Body of pancreas (tissue), 4 donors: ENCODE measurements around the gene RRN3.
"Not testable (repeated sequence)": the region's sequence is repeated elsewhere in the genome, so short reads cannot be mapped to it uniquely, and the experiment has no call there.

Source experiments
- POLR2A ChIP-seq, 3 donors: fragments of 450-650 bp; IDR thresholded peaks; one replicate each; pipeline ENCODE4 v1.6.1; 2016; ENCODE audit warnings: antibody characterized with exemption in 3 of 3, mild to moderate bottlenecking in 2 of 3
- TF ChIP-seq, protein P1 (sequence below), 7 experiments: fragments of 450-650 bp in 4 of 7; fragments of 200-600 bp in 3 of 7; sonication (generic) in 3 of 7; IDR thresholded peaks; one replicate each; pipeline ENCODE4 v1.5.1; 2016 to 2019; ENCODE audit warnings: antibody characterized with exemption in 7 of 7

DNA sequence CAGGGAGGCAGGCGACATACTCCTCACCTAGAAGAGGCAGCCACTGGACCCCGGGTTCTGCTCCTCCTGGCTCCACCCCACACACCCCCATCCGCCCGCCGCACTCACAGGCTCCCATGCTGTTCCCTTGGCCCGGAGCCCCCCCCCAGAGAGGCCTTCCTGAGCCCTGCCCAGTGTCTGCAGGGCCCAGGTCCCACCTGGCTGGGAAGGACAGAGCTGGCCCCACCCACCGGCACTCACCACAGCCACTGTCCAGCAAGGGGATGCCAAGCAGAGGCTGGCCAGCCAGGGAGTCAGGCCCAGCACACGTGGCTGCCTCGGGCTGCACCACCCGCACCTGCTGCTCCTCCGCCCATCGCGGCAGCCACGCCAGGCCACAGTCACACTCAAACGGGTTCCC, 43.4 kb upstream of the RRN3 start:
- TF ChIP-seq, protein P1, sequence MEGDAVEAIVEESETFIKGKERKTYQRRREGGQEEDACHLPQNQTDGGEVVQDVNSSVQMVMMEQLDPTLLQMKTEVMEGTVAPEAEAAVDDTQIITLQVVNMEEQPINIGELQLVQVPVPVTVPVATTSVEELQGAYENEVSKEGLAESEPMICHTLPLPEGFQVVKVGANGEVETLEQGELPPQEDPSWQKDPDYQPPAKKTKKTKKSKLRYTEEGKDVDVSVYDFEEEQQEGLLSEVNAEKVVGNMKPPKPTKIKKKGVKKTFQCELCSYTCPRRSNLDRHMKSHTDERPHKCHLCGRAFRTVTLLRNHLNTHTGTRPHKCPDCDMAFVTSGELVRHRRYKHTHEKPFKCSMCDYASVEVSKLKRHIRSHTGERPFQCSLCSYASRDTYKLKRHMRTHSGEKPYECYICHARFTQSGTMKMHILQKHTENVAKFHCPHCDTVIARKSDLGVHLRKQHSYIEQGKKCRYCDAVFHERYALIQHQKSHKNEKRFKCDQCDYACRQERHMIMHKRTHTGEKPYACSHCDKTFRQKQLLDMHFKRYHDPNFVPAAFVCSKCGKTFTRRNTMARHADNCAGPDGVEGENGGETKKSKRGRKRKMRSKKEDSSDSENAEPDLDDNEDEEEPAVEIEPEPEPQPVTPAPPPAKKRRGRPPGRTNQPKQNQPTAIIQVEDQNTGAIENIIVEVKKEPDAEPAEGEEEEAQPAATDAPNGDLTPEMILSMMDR (IDR thresholded peaks at IDR 0.05) = not testable (repeated sequence)
- not testable (repeated sequence) for TF ChIP-seq POLR2A (IDR thresholded peaks at IDR 0.05)
